GM20000 (cell line): ENCODE measurements around the gene PRKRIP1.

Experiments
- DNase-seq: peaks from one replicate; pipeline ENCODE4 v3.0.0; 2012; ENCODE audit warnings: low spot score
- TF ChIP-seq, protein P1 (sequence below): IDR thresholded peaks from 2 replicates; pipeline ENCODE4 v1.5.1; 2012; ENCODE audit warnings: mild to moderate bottlenecking, control low read depth; ENCODE audit errors: extremely low read depth, missing control alignments

Gene PRKRIP1

GRCh38 chr7:102389810-102390209 lies 6.4 kb upstream of the PRKRIP1 start:
- TF ChIP-seq, protein P1, sequence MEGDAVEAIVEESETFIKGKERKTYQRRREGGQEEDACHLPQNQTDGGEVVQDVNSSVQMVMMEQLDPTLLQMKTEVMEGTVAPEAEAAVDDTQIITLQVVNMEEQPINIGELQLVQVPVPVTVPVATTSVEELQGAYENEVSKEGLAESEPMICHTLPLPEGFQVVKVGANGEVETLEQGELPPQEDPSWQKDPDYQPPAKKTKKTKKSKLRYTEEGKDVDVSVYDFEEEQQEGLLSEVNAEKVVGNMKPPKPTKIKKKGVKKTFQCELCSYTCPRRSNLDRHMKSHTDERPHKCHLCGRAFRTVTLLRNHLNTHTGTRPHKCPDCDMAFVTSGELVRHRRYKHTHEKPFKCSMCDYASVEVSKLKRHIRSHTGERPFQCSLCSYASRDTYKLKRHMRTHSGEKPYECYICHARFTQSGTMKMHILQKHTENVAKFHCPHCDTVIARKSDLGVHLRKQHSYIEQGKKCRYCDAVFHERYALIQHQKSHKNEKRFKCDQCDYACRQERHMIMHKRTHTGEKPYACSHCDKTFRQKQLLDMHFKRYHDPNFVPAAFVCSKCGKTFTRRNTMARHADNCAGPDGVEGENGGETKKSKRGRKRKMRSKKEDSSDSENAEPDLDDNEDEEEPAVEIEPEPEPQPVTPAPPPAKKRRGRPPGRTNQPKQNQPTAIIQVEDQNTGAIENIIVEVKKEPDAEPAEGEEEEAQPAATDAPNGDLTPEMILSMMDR = no peak
- no peak for DNase-seq

- TF ChIP-seq, protein P1 = peak; percentile 82
- peak; percentile 59 for DNase-seq
Observed at GRCh38 chr7:102390697-102391484, 5.3 kb upstream of the PRKRIP1 start.

DNA sequence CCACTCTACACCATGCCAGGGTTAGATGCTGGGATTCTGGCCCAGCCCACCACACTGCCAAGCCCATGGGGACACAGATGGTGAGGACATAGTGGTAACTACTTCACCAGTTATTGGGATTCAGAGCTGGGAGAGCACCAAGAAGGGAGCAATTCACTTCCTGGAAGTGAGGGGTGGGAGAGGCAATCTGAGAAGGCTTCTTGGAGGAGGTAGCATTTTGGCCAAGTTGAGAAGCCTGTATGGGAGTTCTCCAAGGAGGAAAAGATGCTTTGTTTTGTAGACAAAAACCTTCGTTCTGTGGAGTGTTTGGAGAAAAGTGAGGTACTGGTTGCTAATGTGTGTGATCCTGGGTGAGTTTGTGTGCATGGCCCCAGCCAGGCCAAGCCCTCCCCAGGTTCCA lies 3.8 kb upstream of the PRKRIP1 start:
- TF ChIP-seq, protein P1 = no peak
- no peak for DNase-seq

DNA sequence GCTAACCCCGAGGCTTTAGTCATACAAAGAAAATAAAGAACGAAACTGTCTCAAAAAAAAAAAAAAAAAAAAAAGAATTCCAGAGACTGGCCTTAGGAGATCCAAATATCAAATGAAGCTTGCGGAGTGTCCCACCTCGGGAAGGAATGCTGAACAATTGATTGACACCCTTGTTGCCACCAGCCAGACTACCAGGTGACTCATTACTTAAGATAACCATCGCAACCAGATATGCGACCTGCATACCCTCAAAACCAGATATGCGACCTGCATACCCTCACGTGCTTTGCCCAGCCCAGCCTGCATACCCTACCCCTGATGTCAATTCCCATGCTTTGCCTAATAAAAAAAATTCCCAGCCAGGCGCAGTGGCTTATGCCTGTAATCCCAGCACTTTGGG lies 2.7 kb upstream of the PRKRIP1 start:
- DNase-seq = no peak
- TF ChIP-seq, protein P1 = no peak

GRCh38 chr7:102395592-102395872 lies 631 bp upstream of the PRKRIP1 start:
- TF ChIP-seq, protein P1 = no peak
- no peak for DNase-seq

DNA sequence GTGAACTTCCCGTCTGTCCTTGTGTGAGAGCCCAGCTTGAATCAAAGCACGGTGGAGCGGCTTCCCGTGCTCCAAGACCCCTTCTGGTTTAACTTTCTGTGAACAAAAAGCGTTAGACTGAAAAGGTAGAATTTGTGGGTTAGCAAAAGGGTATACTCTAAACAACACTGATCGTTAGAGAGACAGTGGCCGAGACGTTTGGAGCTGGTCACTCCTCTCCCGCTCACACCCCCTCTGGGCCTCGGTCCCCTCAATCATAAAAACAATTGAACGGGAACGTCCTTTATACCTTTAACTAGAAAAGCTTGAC lies 502 bp downstream of the PRKRIP1 start:
- no peak for DNase-seq
- TF ChIP-seq, protein P1 = no peak

DNA sequence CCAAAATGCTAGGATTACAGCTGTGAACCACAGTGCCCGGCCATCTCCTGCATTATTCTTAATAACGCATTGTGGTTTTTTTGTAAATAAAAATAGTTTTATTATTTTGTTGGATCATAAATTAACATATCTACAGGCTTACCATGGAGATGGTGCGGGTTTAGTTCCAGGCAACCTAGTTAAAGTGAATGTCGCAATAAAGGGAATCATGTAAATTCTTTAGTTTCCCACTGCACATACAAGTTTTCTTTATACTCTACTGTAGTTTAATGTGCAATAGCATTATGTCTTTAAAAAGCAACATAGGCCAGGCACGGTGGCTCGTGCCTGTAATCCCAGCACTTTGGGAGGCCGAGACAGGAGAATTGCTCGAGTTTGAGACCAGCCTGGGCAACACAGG lies 2.4 kb downstream of the PRKRIP1 start:
- TF ChIP-seq, protein P1 = no peak

More for the DNA sequence above, 2.4 kb downstream of the PRKRIP1 start:
- DNase-seq = no peak
